Lower leg skin (tissue), 4 donors: ENCODE measurements around the gene SLC2A4. TPM values are rescaled to one million over a fixed set of nuclear protein-coding genes. Genes with fewer than 3 reads are reported as not detected.

Source experiments
- DNase-seq, 2 donors: peaks; one replicate each; pipeline ENCODE4 v3.0.0-alpha.2; 2019; ENCODE audit warnings: low spot score in 2 of 2
- H3K4me3 ChIP-seq: fragments of 200-600 bp; sonication (generic); 2 replicates; pipeline ENCODE4 v1.5.1; 2017; ENCODE audit warnings: mild to moderate bottlenecking, low read depth; ENCODE audit not compliant: poor library complexity, severe bottlenecking
- CTCF ChIP-seq, 3 donors: fragments of 450-650 bp; IDR thresholded peaks; one replicate each; pipeline ENCODE4 v1.5.1; 2016; ENCODE audit warnings: antibody characterized with exemption in 3 of 3, mild to moderate bottlenecking in 3 of 3, moderate library complexity in 2 of 3
- POLR2A ChIP-seq, 2 donors: fragments of 450-650 bp; IDR thresholded peaks; one replicate each; pipeline ENCODE4 v1.6.1; 2016 to 2017; ENCODE audit warnings: antibody characterized with exemption in 2 of 2, mild to moderate bottlenecking in 1 of 2, moderate library complexity in 1 of 2
- WGBS, 2 donors: methylation state at CpG; one replicate each; pipeline ENCODE4 v1.1.5; 2018; 5-methylcytosine and 5-hydroxymethylcytosine counted together
- intact Hi-C: fragments of 100-400 bp; cut with DNase I; formaldehyde crosslinking; loops from one replicate; pipeline ENCODE4 v1.15.0; 2023; ENCODE audit warnings: low total_unique reads
- total RNA-seq, 4 donors: library from RNA; depleted of rRNA; stranded (reverse); fragments of >200 nt; gene quantifications; one replicate each; pipeline ENCODE4 v1.1.0, GENCODE V29; 2016

The SLC2A4 gene
- total RNA-seq, 4 donors from 2014 or later: 4.3 to 13.6 (median 8.4) TPM

- no peak for TF ChIP-seq POLR2A (IDR thresholded peaks at IDR 0.05)
- TF ChIP-seq CTCF (IDR thresholded peaks at IDR 0.05): no peak
- intact Hi-C loops: no loop called here
- peak within 1 kb of the TSS; percentile 13 for H3K4me3 ChIP-seq
- peak in 1 of 2 donors; percentile 91 for DNase-seq
- WGBS, 2 donors: 7 to 10% methylated on average over 39 to 58 of the region's 64 CpGs
Observed at GRCh38 chr17:7262192-7262934, 19.2 kb upstream of the SLC2A4 start, which contains the start of gene CLDN7. CLDN7 (minus strand) TSS chr17:7262478; CDS start chr17:7262043, 435 bp downstream.

GRCh38 chr17:7262935-7263800, 18.4 kb upstream of the SLC2A4 start:
- intact Hi-C loops: no loop called here
- DNase-seq: no peak
- WGBS, 2 donors: 11 to 13% methylated on average over 26 of the region's 26 CpGs
- TF ChIP-seq POLR2A (IDR thresholded peaks at IDR 0.05) (no peak), CTCF (IDR thresholded peaks at IDR 0.05) (no peak)
- H3K4me3 ChIP-seq: no peak overlapping the region

- 48 to 54% methylated on average over 4 of the region's 4 CpGs for WGBS, 2 donors
- no peak for TF ChIP-seq POLR2A (IDR thresholded peaks at IDR 0.05)
- no peak for TF ChIP-seq CTCF (IDR thresholded peaks at IDR 0.05)
- no peak for DNase-seq
- intact Hi-C loops: no loop called here
- no peak overlapping the region for H3K4me3 ChIP-seq
Observed at GRCh38 chr17:7263801-7264078, 17.8 kb upstream of the SLC2A4 start.

GRCh38 chr17:7266784-7267183, 14.7 kb upstream of the SLC2A4 start:
- intact Hi-C loops: no loop called here
- no peak overlapping the region for H3K4me3 ChIP-seq
- TF ChIP-seq POLR2A (IDR thresholded peaks at IDR 0.05): no peak
- TF ChIP-seq CTCF (IDR thresholded peaks at IDR 0.05): no peak
- WGBS, 2 donors: 64 to 70% methylated on average over 1 of the region's 1 CpG
- no peak for DNase-seq

- H3K4me3 ChIP-seq: no peak overlapping the region
- intact Hi-C loops: no loop called here
- 78 to 81% methylated on average over 8 of the region's 8 CpGs for WGBS, 2 donors
- TF ChIP-seq CTCF (IDR thresholded peaks at IDR 0.05): no peak
- no peak for TF ChIP-seq POLR2A (IDR thresholded peaks at IDR 0.05)
- DNase-seq: no peak
Observed at GRCh38 chr17:7279448-7279847, 2.1 kb upstream of the SLC2A4 start.
